HepG2 (cell line): ENCODE data around the gene LAMA5. TPM values are rescaled to one million over a fixed set of nuclear protein-coding genes. Genes with fewer than 3 reads are reported as not detected.

Experiments
- EP300 ChIP-seq, 3 experiments: sonication (generic) in 1 of 3; formaldehyde crosslinking in 1 of 3; IDR thresholded peaks; 2 replicates each; pipeline versions ENCODE4 v1.5.1 to v1.6.1; 2011 to 2020; ENCODE audit warnings: low read depth in 2 of 3, low read length in 2 of 3, borderline replicate concordance in 1 of 3, improper control_type of control experiment in 1 of 3, mild to moderate bottlenecking in 1 of 3, missing genetic modification reagents in 1 of 3, moderate library complexity in 1 of 3
- HDAC2 ChIP-seq: sonication (generic); formaldehyde crosslinking; IDR thresholded peaks from 2 replicates; pipeline ENCODE4 v1.4.0; 2020; ENCODE audit warnings: missing genetic modification reagents
- HMG20B ChIP-seq: conservative IDR thresholded peaks from 2 replicates; pipeline ENCODE4 v1.6.1; 2016; ENCODE audit warnings: missing genetic modification reagents, missing compliant biosample characterization
- KDM2A ChIP-seq: sonication (generic); formaldehyde crosslinking; IDR thresholded peaks from 2 replicates; pipeline ENCODE4 v1.4.0; 2020; ENCODE audit warnings: low read depth, missing genetic modification reagents, borderline replicate concordance
- KLF11 ChIP-seq: IDR thresholded peaks from 2 replicates; pipeline ENCODE4 v1.6.1; 2016; ENCODE audit warnings: missing compliant biosample characterization
- MXD1 ChIP-seq: sonication (generic); formaldehyde crosslinking; IDR thresholded peaks from 2 replicates; pipeline ENCODE4 v1.4.0; 2020; ENCODE audit warnings: mild to moderate bottlenecking, missing genetic modification reagents
- NFKB2 ChIP-seq: sonication (generic); formaldehyde crosslinking; IDR thresholded peaks from 2 replicates; pipeline ENCODE4 v1.4.0; 2020; ENCODE audit warnings: missing genetic modification reagents, borderline replicate concordance
- NFKBIZ ChIP-seq: IDR thresholded peaks from 2 replicates; pipeline ENCODE4 v1.6.1; 2018; ENCODE audit warnings: missing genetic modification reagents, missing compliant biosample characterization
- SETDB1 ChIP-seq: sonication (generic); formaldehyde crosslinking; IDR thresholded peaks from 2 replicates; pipeline ENCODE4 v1.5.1; 2020; ENCODE audit warnings: missing genetic modification reagents, mild to moderate bottlenecking, borderline replicate concordance
- SIX4 ChIP-seq: sonication (generic); formaldehyde crosslinking; IDR thresholded peaks from 2 replicates; pipeline ENCODE4 v1.4.0; 2020; ENCODE audit warnings: missing genetic modification reagents
- SMYD3 ChIP-seq: sonication (generic); formaldehyde crosslinking; IDR thresholded peaks from 2 replicates; pipeline ENCODE4 v1.8.1; 2023; ENCODE audit warnings: mild to moderate bottlenecking, missing genetic modification reagents
- SOX6 ChIP-seq, 2 experiments: fragments of 450-650 bp in 1 of 2; sonication (generic) in 1 of 2; formaldehyde crosslinking in 1 of 2; IDR thresholded peaks; 2 replicates each; pipeline versions ENCODE4 v1.4.0 to v1.6.1; 2017 to 2020; ENCODE audit warnings: antibody characterized with exemption in 1 of 2, mild to moderate bottlenecking in 1 of 2, missing genetic modification reagents in 1 of 2
- TAF15 ChIP-seq: fragments of 200-400 bp; formaldehyde crosslinking; IDR thresholded peaks from one replicate; pipeline ENCODE4 v1.6.1; 2018; ENCODE audit warnings: mild to moderate bottlenecking, low read depth, low read length; ENCODE audit not compliant: poor library complexity, severe bottlenecking
- TBL1XR1 ChIP-seq: fragments of 150-350 bp; IDR thresholded peaks from 2 replicates; pipeline ENCODE4 v1.6.1; 2014; ENCODE audit warnings: borderline replicate concordance, low read length; ENCODE audit not compliant: partially characterized antibody
- THAP11 ChIP-seq: IDR thresholded peaks from 2 replicates; pipeline ENCODE4 v1.6.1; 2016; ENCODE audit warnings: missing biosample characterization, missing genetic modification reagents
- YEATS4 ChIP-seq: sonication (generic); formaldehyde crosslinking; IDR thresholded peaks from 2 replicates; pipeline ENCODE4 v1.4.0; 2020; ENCODE audit warnings: missing genetic modification reagents, borderline replicate concordance
- ZBED4 ChIP-seq: sonication (generic); formaldehyde crosslinking; IDR thresholded peaks from 2 replicates; pipeline ENCODE4 v1.4.0; 2020; ENCODE audit warnings: missing genetic modification reagents, borderline replicate concordance
- ZKSCAN5 ChIP-seq: sonication (generic); formaldehyde crosslinking; IDR thresholded peaks from 2 replicates; pipeline ENCODE4 v1.5.1; 2020; ENCODE audit warnings: mild to moderate bottlenecking, missing genetic modification reagents
- ZNF512 ChIP-seq: sonication (generic); formaldehyde crosslinking; IDR thresholded peaks from 2 replicates; pipeline ENCODE4 v1.4.0; 2020; ENCODE audit warnings: mild to moderate bottlenecking, missing genetic modification reagents
- ZNF562 ChIP-seq: sonication (generic); formaldehyde crosslinking; IDR thresholded peaks from 2 replicates; pipeline ENCODE4 v1.8.0; 2022; ENCODE audit warnings: missing genetic modification reagents, borderline replicate concordance
- ZNF652 ChIP-seq: IDR thresholded peaks from 2 replicates; pipeline ENCODE4 v1.6.1; 2016; ENCODE audit warnings: low read depth, borderline replicate concordance
- polyA plus RNA-seq, 8 experiments: library from polyadenylated mRNA; depleted of rRNA in 3 of 8; stranded (reverse) in 7 of 8; unstranded in 1 of 8; fragments of >200 nt; fragmentation: Illumina TruSeq in 4 of 8; extraction: Trizol in 4 of 8; gene quantifications; 2 replicates each; pipeline versions ENCODE4 v1.2.1 to v1.2.3, GENCODE V29; 2011 to 2016; ENCODE audit warnings: low read depth in 4 of 8, missing spikeins in 1 of 8, mixed read lengths in 1 of 8; ENCODE audit not compliant: insufficient read depth in 1 of 8
- total RNA-seq, 5 experiments: library from RNA; depleted of rRNA; stranded (reverse); fragments of >200 nt; fragmentation: Illumina TruSeq; extraction: Trizol; gene quantifications; 2 replicates each; pipeline ENCODE4 v1.2.3, GENCODE V29; 2016; ENCODE audit warnings: low read depth in 1 of 5
- TF ChIP-seq, protein P1 (sequence below): sonication (generic); formaldehyde crosslinking; conservative IDR thresholded peaks from 2 replicates; pipeline ENCODE4 v1.4.0; 2020; ENCODE audit warnings: missing genetic modification reagents

The LAMA5 gene
- total and polyA plus RNA-seq, 2 of the 13 experiments (the other 11 are each of a cell fraction or from before 2014, with no cell fraction given) = 21.0 to 44.7 TPM

DNA sequence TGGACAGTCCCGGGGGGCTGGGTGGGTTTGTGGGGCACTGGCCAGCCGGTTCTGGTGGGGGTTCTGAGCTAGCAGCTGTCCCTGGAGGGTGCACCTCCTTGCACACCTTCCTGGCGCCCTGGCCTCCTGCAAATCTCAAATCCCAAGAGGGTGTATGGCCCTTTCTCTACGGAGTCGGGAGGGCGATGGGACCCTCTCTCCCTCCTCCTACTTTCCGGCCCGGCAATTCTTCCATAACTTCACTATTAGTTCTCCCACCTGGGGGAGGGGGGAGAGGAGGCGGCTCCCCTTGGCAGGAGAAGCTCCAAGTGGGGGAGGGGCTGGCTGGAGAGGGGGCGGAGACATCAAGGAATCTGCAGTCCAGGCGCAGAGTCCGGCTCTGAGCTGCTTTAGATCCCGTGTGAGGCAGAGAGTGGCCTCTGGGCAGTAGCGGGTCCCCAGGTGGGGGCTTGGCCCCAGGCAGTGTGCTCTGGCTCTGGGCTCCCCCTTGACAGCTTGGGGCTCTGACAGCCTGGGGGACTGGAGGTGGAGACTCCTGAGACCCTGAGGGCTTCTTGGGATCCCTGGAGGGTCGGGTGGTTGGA is 1.4 kb upstream of the LAMA5 start (continued):
- no peak for TF ChIP-seq HMG20B (CRISPR knock-in tag)
- peak; percentile 20; the same call in 1 of the 2 replicates for TF ChIP-seq NFKBIZ (CRISPR knock-in tag)
- no peak for TF ChIP-seq ZNF562
- no peak for TF ChIP-seq ZNF512 (CRISPR knock-in tag)
- TF ChIP-seq THAP11 = peak; percentile 9; the same call in 1 of the 2 replicates
- TF ChIP-seq YEATS4 (CRISPR knock-in tag) = 0 out of 2 replicates have a peak, but pooled peaks have one; percentile 0
- TF ChIP-seq HDAC2 (CRISPR knock-in tag) = 0 out of 2 replicates have a peak, but pooled peaks have one; percentile 6
- TF ChIP-seq KDM2A (CRISPR knock-in tag) = peak; percentile 41; the same call in 1 of the 2 replicates
- no peak for TF ChIP-seq MXD1 (CRISPR knock-in tag)
- peak; percentile 12 for TF ChIP-seq TBL1XR1
- TF ChIP-seq NFKB2 = peak; percentile 66; the same call in 1 of the 2 replicates
- no peak for TF ChIP-seq SOX6 (IDR thresholded peaks at IDR 0.05)
- peak; percentile 60; the same call in 1 of the 2 replicates for TF ChIP-seq SOX6 (CRISPR knock-in tag; IDR thresholded peaks at IDR 0.05)
- TF ChIP-seq, protein P1, sequence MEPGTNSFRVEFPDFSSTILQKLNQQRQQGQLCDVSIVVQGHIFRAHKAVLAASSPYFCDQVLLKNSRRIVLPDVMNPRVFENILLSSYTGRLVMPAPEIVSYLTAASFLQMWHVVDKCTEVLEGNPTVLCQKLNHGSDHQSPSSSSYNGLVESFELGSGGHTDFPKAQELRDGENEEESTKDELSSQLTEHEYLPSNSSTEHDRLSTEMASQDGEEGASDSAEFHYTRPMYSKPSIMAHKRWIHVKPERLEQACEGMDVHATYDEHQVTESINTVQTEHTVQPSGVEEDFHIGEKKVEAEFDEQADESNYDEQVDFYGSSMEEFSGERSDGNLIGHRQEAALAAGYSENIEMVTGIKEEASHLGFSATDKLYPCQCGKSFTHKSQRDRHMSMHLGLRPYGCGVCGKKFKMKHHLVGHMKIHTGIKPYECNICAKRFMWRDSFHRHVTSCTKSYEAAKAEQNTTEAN (CRISPR knock-in tag) = 0 out of 2 replicates have a peak, but pooled peaks have one; percentile 42
- peak; percentile 59; the same call in 1 of the 2 replicates for TF ChIP-seq ZNF652 (CRISPR knock-in tag)
- TF ChIP-seq SMYD3 (CRISPR knock-in tag) = 0 out of 2 replicates have a peak, but pooled peaks have one; percentile 81
- no peak for TF ChIP-seq SETDB1 (CRISPR knock-in tag)
- no peak for TF ChIP-seq KLF11 (CRISPR knock-in tag)
- TF ChIP-seq TAF15 = peak; percentile 32
- peak; percentile 58; the same call in 1 of the 2 replicates for TF ChIP-seq ZKSCAN5 (CRISPR knock-in tag)
- TF ChIP-seq SIX4 (CRISPR knock-in tag) = peak; percentile 8; the same call in 1 of the 2 replicates
- peak; percentile 42 to 50; a peak in 2 of 4 replicates for TF ChIP-seq EP300 (IDR thresholded peaks at IDR 0.05; ENCODE audit: low read depth in 2 of 2, low read length in 2 of 2)
- TF ChIP-seq EP300 (CRISPR knock-in tag; IDR thresholded peaks at IDR 0.05; ENCODE audit: borderline replicate concordance) = no peak
- peak; percentile 49; the same call in 1 of the 2 replicates for TF ChIP-seq ZBED4
